ENCODE data around the gene HARBI1.

Gene HARBI1

DNA sequence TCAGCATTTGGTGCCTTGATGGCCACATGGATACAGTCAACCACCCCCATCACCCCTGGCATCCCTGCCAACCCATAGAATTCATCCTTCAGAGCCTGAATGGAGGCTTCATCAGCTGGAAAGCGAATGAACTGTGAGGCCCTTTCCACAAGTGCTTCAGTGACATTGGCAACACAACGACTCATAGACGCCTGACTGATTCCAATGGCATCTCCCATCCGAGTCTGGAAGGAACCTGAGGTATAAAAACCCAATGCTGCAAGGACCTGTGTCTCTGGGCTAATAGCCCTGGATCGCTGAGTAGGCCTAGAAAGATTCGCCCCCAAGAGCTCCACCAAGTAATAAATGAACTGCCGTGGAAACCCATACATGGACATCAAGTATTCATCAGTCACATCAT lies 1.3 kb downstream of the HARBI1 start:
- H3K4me3 ChIP-seq (ENCODE audit: low read length in 2 of 2): peak overlapping the region in 1 of 2 donors; percentile 97
- no peak overlapping the region for H3K27ac ChIP-seq (ENCODE audit: low read depth in 2 of 2, low read length in 2 of 2)
- H3K27me3 ChIP-seq (ENCODE audit: control insufficient read depth in 2 of 2, insufficient read depth in 2 of 2, low read length in 2 of 2): no peaks in the 10 kb centered on the region
- H3K36me3 ChIP-seq (ENCODE audit: control insufficient read depth in 2 of 2, insufficient read depth in 2 of 2, low read length in 2 of 2): no peaks in the 10 kb centered on the region
- no peak overlapping the region for H3K9ac ChIP-seq (ENCODE audit: low read depth in 1 of 2, low read length in 2 of 2)
- H3K4me1 ChIP-seq (ENCODE audit: control insufficient read depth in 2 of 2, insufficient read depth in 2 of 2, low read length in 2 of 2): peaks cover 11 to 18% of the 10 kb centered on the region in 2 donors
- no peaks in the 10 kb centered on the region for H3K9me3 ChIP-seq (ENCODE audit: control insufficient read depth in 2 of 2, low read length in 2 of 2)

DNA sequence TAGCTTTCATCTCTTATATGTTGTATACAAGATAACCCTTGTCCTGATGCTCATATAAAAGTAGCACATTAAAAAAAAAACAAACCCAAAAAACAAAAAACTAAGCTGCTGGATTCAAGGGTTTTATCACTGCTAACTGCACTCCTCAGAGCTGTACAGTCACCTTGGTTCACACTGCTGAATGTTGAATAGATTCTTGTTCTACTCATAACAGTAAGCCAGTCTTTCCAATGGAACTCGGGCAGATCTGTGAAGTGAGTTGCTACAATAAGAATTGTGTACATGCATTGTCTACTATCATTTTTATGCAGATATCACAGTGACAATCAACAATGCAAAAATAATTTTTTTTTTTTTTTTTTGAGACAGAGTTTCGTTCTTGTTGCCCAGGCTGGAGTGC lies 4.7 kb downstream of the HARBI1 start:
- no peak overlapping the region for H3K27ac ChIP-seq (ENCODE audit: low read depth in 2 of 2, low read length in 2 of 2)
- H3K9me3 ChIP-seq (ENCODE audit: control insufficient read depth in 2 of 2, low read length in 2 of 2): no peaks in the 10 kb centered on the region
- H3K4me3 ChIP-seq (ENCODE audit: low read length in 2 of 2): no peak overlapping the region
- H3K9ac ChIP-seq (ENCODE audit: low read depth in 1 of 2, low read length in 2 of 2): no peak overlapping the region
- no peaks in the 10 kb centered on the region for H3K36me3 ChIP-seq (ENCODE audit: control insufficient read depth in 2 of 2, insufficient read depth in 2 of 2, low read length in 2 of 2)
- H3K27me3 ChIP-seq (ENCODE audit: control insufficient read depth in 2 of 2, insufficient read depth in 2 of 2, low read length in 2 of 2): no peaks in the 10 kb centered on the region
- H3K4me1 ChIP-seq (ENCODE audit: control insufficient read depth in 2 of 2, insufficient read depth in 2 of 2, low read length in 2 of 2): peaks cover 5 to 8% of the 10 kb centered on the region in 2 donors

DNA sequence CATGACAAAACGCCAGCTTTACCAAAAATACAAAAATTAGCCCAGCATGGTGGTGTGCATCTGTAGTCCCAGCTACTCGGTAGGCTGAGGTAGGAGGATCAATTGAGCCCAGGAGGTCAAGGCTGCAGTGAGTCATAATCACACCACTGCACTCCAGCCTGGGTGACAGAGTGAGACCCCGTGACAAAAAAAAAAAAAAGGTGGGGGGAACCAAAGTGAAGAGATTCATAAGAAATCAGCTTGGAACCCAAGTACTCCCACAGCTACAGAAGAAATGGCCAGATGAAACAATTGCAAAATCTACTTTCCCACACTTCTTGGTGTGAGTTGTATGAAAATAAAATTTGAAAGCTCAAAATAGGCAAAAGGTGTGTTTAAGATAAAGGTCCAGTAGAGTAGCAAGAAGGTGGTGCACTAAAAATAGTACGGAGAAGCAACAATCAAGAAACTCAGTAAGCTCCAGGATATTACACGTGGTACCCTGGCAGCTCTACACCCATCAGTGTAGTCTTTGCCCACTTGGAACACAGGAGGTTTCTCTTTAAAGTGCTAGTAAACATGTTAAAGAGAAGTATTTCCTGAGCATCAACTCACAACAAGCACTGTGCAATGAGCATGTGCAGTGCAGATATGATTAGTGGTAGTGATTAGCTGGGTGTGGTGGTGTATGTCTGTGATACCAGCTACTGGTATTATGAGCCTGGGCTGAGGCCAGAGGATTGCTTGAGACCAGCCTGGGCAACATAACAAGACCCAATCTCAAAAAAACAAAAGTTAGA lies 5.3 kb downstream of the HARBI1 start:
- no peaks in the 10 kb centered on the region for H3K9me3 ChIP-seq (ENCODE audit: control insufficient read depth in 2 of 2, low read length in 2 of 2)
- H3K27ac ChIP-seq (ENCODE audit: low read depth in 2 of 2, low read length in 2 of 2): no peak overlapping the region
- no peaks in the 10 kb centered on the region for H3K27me3 ChIP-seq (ENCODE audit: control insufficient read depth in 2 of 2, insufficient read depth in 2 of 2, low read length in 2 of 2)
- H3K36me3 ChIP-seq (ENCODE audit: control insufficient read depth in 2 of 2, insufficient read depth in 2 of 2, low read length in 2 of 2): no peaks in the 10 kb centered on the region
- peaks cover 5 to 8% of the 10 kb centered on the region in 2 donors for H3K4me1 ChIP-seq (ENCODE audit: control insufficient read depth in 2 of 2, insufficient read depth in 2 of 2, low read length in 2 of 2)
- no peak overlapping the region for H3K9ac ChIP-seq (ENCODE audit: low read depth in 1 of 2, low read length in 2 of 2)
- H3K4me3 ChIP-seq (ENCODE audit: low read length in 2 of 2): no peak overlapping the region

DNA sequence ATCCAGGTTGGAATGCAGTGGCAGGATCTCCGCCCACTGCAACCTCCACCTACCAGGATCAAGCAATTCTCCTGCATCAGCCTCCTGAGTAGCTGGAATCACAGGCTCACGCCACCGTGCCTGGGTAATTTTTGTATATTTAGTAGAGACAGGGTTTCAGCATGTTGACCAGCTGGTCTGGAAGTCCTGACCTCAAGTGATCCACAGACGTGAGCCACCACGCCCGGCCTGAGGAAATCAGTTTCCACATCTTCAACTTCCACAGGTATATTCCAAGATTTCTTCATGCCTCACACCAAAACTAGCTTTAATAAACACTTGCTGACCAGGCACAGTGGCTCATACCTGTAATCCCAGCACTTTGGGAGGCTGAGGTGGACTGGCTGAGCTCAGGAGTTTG lies 7.6 kb downstream of the HARBI1 start:
- Histone ChIP-seq H3K4me1 (ENCODE audit: control insufficient read depth in 2 of 2, insufficient read depth in 2 of 2, low read length in 2 of 2) (peaks cover 0 to 5% of the 10 kb centered on the region in 2 donors), H3K27ac (ENCODE audit: low read depth in 2 of 2, low read length in 2 of 2) (no peak overlapping the region), H3K27me3 (ENCODE audit: control insufficient read depth in 2 of 2, insufficient read depth in 2 of 2, low read length in 2 of 2) (no peaks in the 10 kb centered on the region), H3K9me3 (ENCODE audit: control insufficient read depth in 2 of 2, low read length in 2 of 2) (no peaks in the 10 kb centered on the region), H3K36me3 (ENCODE audit: control insufficient read depth in 2 of 2, insufficient read depth in 2 of 2, low read length in 2 of 2) (no peaks in the 10 kb centered on the region), H3K4me3 (ENCODE audit: low read length in 2 of 2) (no peak overlapping the region), H3K9ac (ENCODE audit: low read depth in 1 of 2, low read length in 2 of 2) (no peak overlapping the region)

DNA sequence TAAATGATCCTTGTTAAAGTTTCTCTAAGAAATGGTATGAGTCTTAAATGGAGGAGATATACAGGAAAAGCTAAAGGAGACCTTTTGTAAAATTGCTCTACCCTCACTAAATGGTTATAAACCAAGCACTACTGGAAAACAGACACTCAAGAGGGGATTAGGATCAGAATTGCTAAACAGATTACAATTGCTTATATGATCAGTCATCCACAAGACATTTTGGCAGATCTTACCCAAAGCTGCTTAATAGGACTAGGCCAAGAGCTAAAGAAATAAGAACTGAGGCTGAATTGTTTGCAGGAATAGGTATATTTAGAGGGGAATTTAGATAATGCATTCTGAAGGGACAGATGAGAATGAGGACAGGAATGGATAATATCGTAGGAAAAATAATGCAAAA lies 9.5 kb downstream of the HARBI1 start:
- Histone ChIP-seq H3K9me3 (ENCODE audit: control insufficient read depth in 2 of 2, low read length in 2 of 2) (no peaks in the 10 kb centered on the region), H3K4me1 (ENCODE audit: control insufficient read depth in 2 of 2, insufficient read depth in 2 of 2, low read length in 2 of 2) (peaks cover 0 to 5% of the 10 kb centered on the region in 2 donors), H3K4me3 (ENCODE audit: low read length in 2 of 2) (no peak overlapping the region), H3K27me3 (ENCODE audit: control insufficient read depth in 2 of 2, insufficient read depth in 2 of 2, low read length in 2 of 2) (no peaks in the 10 kb centered on the region), H3K27ac (ENCODE audit: low read depth in 2 of 2, low read length in 2 of 2) (no peak overlapping the region), H3K36me3 (ENCODE audit: control insufficient read depth in 2 of 2, insufficient read depth in 2 of 2, low read length in 2 of 2) (peaks cover 3 to 4% of the 10 kb centered on the region in 2 donors), H3K9ac (ENCODE audit: low read depth in 1 of 2, low read length in 2 of 2) (no peak overlapping the region)

DNA sequence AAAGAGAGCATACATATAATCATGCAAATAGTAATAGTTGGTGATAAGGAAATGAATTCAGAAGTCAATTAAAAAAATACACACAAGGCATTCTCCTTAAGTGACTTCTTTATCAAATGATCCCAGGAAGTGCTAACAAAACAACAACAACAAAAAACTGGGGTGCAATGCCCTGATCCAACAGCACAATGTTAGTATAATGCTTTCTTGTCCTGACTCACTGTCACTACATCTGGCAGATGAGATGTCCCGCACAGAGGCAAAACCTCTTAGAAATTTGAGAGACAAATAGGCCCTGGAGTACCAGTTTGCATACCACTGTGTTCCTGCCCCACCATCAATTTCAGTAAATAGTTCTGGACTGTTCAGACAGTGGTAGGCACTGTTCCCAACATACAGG lies 12.2 kb downstream of the HARBI1 start:
- Histone ChIP-seq H3K9ac (ENCODE audit: low read depth in 1 of 2, low read length in 2 of 2) (no peak overlapping the region), H3K27me3 (ENCODE audit: control insufficient read depth in 2 of 2, insufficient read depth in 2 of 2, low read length in 2 of 2) (no peaks in the 10 kb centered on the region)

DNA sequence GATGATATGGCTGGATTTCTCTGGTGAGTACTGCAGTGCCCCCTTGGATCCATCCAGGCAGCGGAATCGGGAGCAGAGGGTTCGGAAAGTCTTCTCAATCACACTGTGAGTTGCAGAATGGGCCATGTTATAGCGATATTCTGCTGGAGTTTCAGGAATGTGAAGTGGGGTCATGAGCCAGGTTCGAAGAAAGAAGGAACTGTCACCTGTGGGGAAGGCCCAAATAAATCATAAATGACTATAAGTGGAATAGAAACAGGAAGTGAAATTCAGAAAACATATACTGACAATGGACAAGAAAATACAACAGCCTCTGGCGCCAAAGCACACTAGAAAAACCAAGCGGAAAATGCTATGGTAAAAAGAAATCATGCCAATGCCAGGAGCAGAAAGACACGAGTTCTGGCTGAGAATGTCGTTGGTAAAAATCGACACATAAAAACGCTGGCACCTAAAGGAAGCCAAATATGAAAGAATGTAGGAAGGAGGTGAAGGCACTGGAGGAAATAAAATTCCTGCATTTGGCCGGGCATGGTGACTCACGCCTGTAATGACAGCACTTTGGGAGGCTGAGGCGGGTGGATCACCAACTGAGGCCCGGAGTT lies 13.2 kb downstream of the HARBI1 start:
- Histone ChIP-seq H3K4me1 (ENCODE audit: control insufficient read depth in 2 of 2, insufficient read depth in 2 of 2, low read length in 2 of 2) (no peaks in the 10 kb centered on the region), H3K36me3 (ENCODE audit: control insufficient read depth in 2 of 2, insufficient read depth in 2 of 2, low read length in 2 of 2) (peaks cover 3 to 4% of the 10 kb centered on the region in 2 donors), H3K4me3 (ENCODE audit: low read length in 2 of 2) (no peak overlapping the region), H3K27ac (ENCODE audit: low read depth in 2 of 2, low read length in 2 of 2) (no peak overlapping the region), H3K27me3 (ENCODE audit: control insufficient read depth in 2 of 2, insufficient read depth in 2 of 2, low read length in 2 of 2) (no peaks in the 10 kb centered on the region), H3K9me3 (ENCODE audit: control insufficient read depth in 2 of 2, low read length in 2 of 2) (no peaks in the 10 kb centered on the region), H3K9ac (ENCODE audit: low read depth in 1 of 2, low read length in 2 of 2) (no peak overlapping the region)

More for the DNA sequence above, 12.2 kb downstream of the HARBI1 start:
- Histone ChIP-seq H3K4me1 (ENCODE audit: control insufficient read depth in 2 of 2, insufficient read depth in 2 of 2, low read length in 2 of 2) (no peaks in the 10 kb centered on the region), H3K9me3 (ENCODE audit: control insufficient read depth in 2 of 2, low read length in 2 of 2) (no peaks in the 10 kb centered on the region), H3K4me3 (ENCODE audit: low read length in 2 of 2) (no peak overlapping the region), H3K27ac (ENCODE audit: low read depth in 2 of 2, low read length in 2 of 2) (no peak overlapping the region), H3K36me3 (ENCODE audit: control insufficient read depth in 2 of 2, insufficient read depth in 2 of 2, low read length in 2 of 2) (peaks cover 3 to 4% of the 10 kb centered on the region in 2 donors)

DNA sequence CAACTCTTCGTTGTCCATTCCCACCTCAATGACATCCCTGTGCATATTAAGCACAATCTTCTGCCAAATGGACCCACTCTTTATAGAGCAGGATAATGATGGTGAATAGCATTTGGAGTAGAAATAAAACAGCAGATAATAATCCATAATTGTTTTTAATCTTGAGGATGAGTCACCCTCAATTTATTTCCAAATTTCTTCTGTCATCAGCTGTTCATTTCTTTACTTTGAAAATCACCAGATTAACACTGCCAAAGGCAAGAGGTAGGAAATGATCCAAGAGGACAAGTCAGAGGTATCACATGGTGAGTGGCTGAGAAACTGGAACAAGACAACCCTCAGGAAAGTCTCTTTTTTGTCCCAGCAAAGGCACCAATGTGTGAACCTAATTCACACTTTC lies 15.9 kb downstream of the HARBI1 start:
- no peaks in the 10 kb centered on the region for H3K9me3 ChIP-seq (ENCODE audit: control insufficient read depth in 2 of 2, low read length in 2 of 2)
- no peaks in the 10 kb centered on the region for H3K4me1 ChIP-seq (ENCODE audit: control insufficient read depth in 2 of 2, insufficient read depth in 2 of 2, low read length in 2 of 2)
- no peak overlapping the region for H3K27ac ChIP-seq (ENCODE audit: low read depth in 2 of 2, low read length in 2 of 2)
- no peak overlapping the region for H3K4me3 ChIP-seq (ENCODE audit: low read length in 2 of 2)
- H3K9ac ChIP-seq (ENCODE audit: low read depth in 1 of 2, low read length in 2 of 2): no peak overlapping the region
- H3K27me3 ChIP-seq (ENCODE audit: control insufficient read depth in 2 of 2, insufficient read depth in 2 of 2, low read length in 2 of 2): no peaks in the 10 kb centered on the region
- peaks cover 3 to 4% of the 10 kb centered on the region in 2 donors for H3K36me3 ChIP-seq (ENCODE audit: control insufficient read depth in 2 of 2, insufficient read depth in 2 of 2, low read length in 2 of 2)

DNA sequence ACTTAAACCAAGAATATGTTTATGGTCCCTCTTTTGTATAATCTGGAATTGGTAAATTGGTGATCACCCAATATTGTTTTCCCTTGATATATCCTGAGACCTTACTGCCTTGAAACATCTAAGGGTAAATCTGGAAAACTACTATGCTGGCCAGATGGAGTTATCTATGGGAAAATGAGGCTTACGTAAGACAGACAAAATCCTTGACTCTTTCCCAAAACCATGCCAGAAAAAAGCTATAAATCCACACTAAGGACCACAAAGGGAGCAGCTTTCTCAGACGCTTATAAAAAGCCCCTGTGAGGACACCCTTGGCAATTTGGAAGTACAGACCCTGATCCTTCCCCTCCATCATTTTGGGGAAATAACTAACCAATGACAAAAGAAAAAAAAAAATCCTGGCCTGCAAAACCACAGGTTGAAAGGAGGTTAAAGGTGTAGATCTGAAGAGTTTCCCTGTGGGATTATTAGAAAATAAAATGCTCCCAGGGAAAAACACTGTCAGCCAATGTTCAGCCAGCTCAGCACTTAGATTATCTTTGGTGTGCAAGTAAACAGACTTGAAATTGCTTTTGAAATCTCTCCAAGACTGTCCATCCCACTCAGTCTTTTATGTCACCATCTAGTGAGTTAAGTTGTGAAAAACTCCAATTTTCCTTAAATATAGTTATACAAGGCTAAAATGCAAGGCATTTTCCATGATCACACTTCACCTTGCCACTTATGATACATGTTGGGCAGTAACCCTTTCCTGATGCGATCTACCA lies 16.6 kb downstream of the HARBI1 start:
- Histone ChIP-seq H3K27ac (ENCODE audit: low read depth in 2 of 2, low read length in 2 of 2) (no peak overlapping the region), H3K4me3 (ENCODE audit: low read length in 2 of 2) (no peak overlapping the region), H3K9ac (ENCODE audit: low read depth in 1 of 2, low read length in 2 of 2) (no peak overlapping the region), H3K4me1 (ENCODE audit: control insufficient read depth in 2 of 2, insufficient read depth in 2 of 2, low read length in 2 of 2) (no peaks in the 10 kb centered on the region), H3K36me3 (ENCODE audit: control insufficient read depth in 2 of 2, insufficient read depth in 2 of 2, low read length in 2 of 2) (peaks cover 3 to 4% of the 10 kb centered on the region in 2 donors), H3K9me3 (ENCODE audit: control insufficient read depth in 2 of 2, low read length in 2 of 2) (no peaks in the 10 kb centered on the region), H3K27me3 (ENCODE audit: control insufficient read depth in 2 of 2, insufficient read depth in 2 of 2, low read length in 2 of 2) (no peaks in the 10 kb centered on the region)

Data from mucosa of rectum (tissue), 2 donors.